IMR-90 (cell line): Measurements from ENCODE around the gene TBC1D1. TPM values are rescaled to one million over a fixed set of nuclear protein-coding genes. Genes with fewer than 3 reads are reported as not detected.

Experiments used
- ATAC-seq: fragments of 200-7000 bp; cut with Tn5 transposase; 2 replicates; pipeline ENCODE4 v1.9.1; 2020; ENCODE audit warnings: low read depth, mild to moderate bottlenecking, moderate library complexity
- BruUV-seq: library from RNA; stranded (reverse); fragments of 400-500 nt; replicated peaks from 2 replicates; lab custom pipeline; 2021; lab: Mats Ljungman, UMichigan
- CTCF ChIA-PET: fragments of 300-600 bp; formaldehyde crosslinking; extraction: SDS; loops from one replicate; lab custom pipeline; 2021; ENCODE audit warnings: antibody characterized with exemption; lab: Yijun Ruan, JAX
- POLR2A ChIA-PET: fragments of 300-600 bp; sonication (Branson Sonifier 250); formaldehyde crosslinking; loops from one replicate; lab custom pipeline; 2022; ENCODE audit warnings: antibody characterized with exemption; ENCODE audit not compliant: unreplicated experiment; lab: Charles Lee
- DNase-seq: peaks from one replicate; pipeline ENCODE4 v3.0.0; 2013
- H2AFZ ChIP-seq: replicated peaks from 2 replicates; pipeline ENCODE3; 2013; ENCODE audit warnings: low read length, mild to moderate bottlenecking; ENCODE audit not compliant: poor library complexity
- H2AK5ac ChIP-seq: 2 replicates; pipeline ENCODE4 v1.6.1; 2013; ENCODE audit warnings: low read depth, low read length, inconsistent platforms
- H2AK9ac ChIP-seq: replicated peaks from 2 replicates; pipeline ENCODE3; 2013; ENCODE audit warnings: mild to moderate bottlenecking, low read depth, low read length, moderate library complexity; ENCODE audit not compliant: poor library complexity
- H2BK120ac ChIP-seq: 2 replicates; pipeline ENCODE4 v1.6.1; 2013; ENCODE audit warnings: low read depth, low read length, inconsistent platforms
- H2BK15ac ChIP-seq: 3 replicates; pipeline ENCODE4 v1.6.1; 2013; ENCODE audit warnings: low read depth, low read length, inconsistent platforms
- H2BK20ac ChIP-seq: 2 replicates; pipeline ENCODE4 v1.6.1; 2013; ENCODE audit warnings: low read depth, mild to moderate bottlenecking, inconsistent platforms, low read length, moderate library complexity
- H2BK5ac ChIP-seq: 2 replicates; pipeline ENCODE4 v1.6.1; 2013; ENCODE audit warnings: mild to moderate bottlenecking, low read depth, low read length, inconsistent platforms; ENCODE audit not compliant: poor library complexity, severe bottlenecking
- H3K14ac ChIP-seq: replicated peaks from 2 replicates; pipeline ENCODE4 v1.6.1; 2013; ENCODE audit warnings: low read depth, low read length, inconsistent platforms
- H3K18ac ChIP-seq: 2 replicates; pipeline ENCODE4 v1.6.1; 2013; ENCODE audit warnings: low read depth, low read length, control low read depth
- H3K23ac ChIP-seq: 2 replicates; pipeline ENCODE4 v1.6.1; 2013; ENCODE audit warnings: low read depth, low read length, inconsistent platforms
- H3K27ac ChIP-seq: 2 replicates; pipeline ENCODE4 v1.5.1; 2013; ENCODE audit warnings: mild to moderate bottlenecking, control low read depth, low read length; ENCODE audit not compliant: insufficient read depth
- H3K27me3 ChIP-seq: 2 replicates; pipeline ENCODE4 v1.6.1; 2013; ENCODE audit warnings: low read length; ENCODE audit not compliant: control insufficient read depth, insufficient read depth
- H3K36me3 ChIP-seq: 2 replicates; pipeline ENCODE4 v1.6.1; 2013; ENCODE audit warnings: low read length, mixed read lengths; ENCODE audit not compliant: control insufficient read depth, insufficient read depth
- H3K4ac ChIP-seq: 2 replicates; pipeline ENCODE4 v1.6.1; 2013; ENCODE audit warnings: low read depth, low read length, inconsistent platforms
- H3K4me1 ChIP-seq: 2 replicates; pipeline ENCODE4 v1.6.1; 2013; ENCODE audit warnings: low read length, mixed read lengths; ENCODE audit not compliant: control insufficient read depth, insufficient read depth
- H3K4me2 ChIP-seq: 2 replicates; pipeline ENCODE4 v1.6.1; 2013; ENCODE audit warnings: low read depth, mild to moderate bottlenecking, control low read depth, low read length, moderate library complexity
- H3K4me3 ChIP-seq: 2 replicates; pipeline ENCODE4 v1.5.1; 2013; ENCODE audit warnings: low read depth, mild to moderate bottlenecking, control low read depth, low read length, moderate library complexity; ENCODE audit not compliant: insufficient read depth
- H3K56ac ChIP-seq: 2 replicates; pipeline ENCODE4 v1.6.1; 2013; ENCODE audit warnings: low read length, inconsistent platforms; ENCODE audit not compliant: insufficient read depth; ENCODE audit errors: extremely low read depth
- H3K79me1 ChIP-seq, 2 experiments: 2 replicates each; pipeline ENCODE4 v1.6.1; 2013; ENCODE audit warnings: low read length in 2 of 2, inconsistent platforms in 1 of 2, low read depth in 1 of 2
- H3K9ac ChIP-seq: 2 replicates; pipeline ENCODE4 v1.6.1; 2013; ENCODE audit warnings: low read depth, low read length, control low read depth
- H3K9me1 ChIP-seq: 2 replicates; pipeline ENCODE4 v1.6.1; 2013; ENCODE audit warnings: low read length, inconsistent platforms; ENCODE audit not compliant: insufficient read depth
- H3K9me3 ChIP-seq: 2 replicates; pipeline ENCODE4 v1.6.1; 2013; ENCODE audit warnings: low read length; ENCODE audit not compliant: control insufficient read depth, insufficient read depth
- H4K20me1 ChIP-seq: 2 replicates; pipeline ENCODE4 v1.6.1; 2013; ENCODE audit warnings: low read length, inconsistent platforms; ENCODE audit not compliant: insufficient read depth
- H4K5ac ChIP-seq: 2 replicates; pipeline ENCODE4 v1.6.1; 2013; ENCODE audit warnings: mild to moderate bottlenecking, low read depth, low read length, control low read depth
- H4K8ac ChIP-seq, 2 experiments: 2 replicates each; pipeline ENCODE4 v1.6.1; 2013; ENCODE audit warnings: low read depth in 2 of 2, low read length in 2 of 2, control low read depth in 1 of 2, inconsistent platforms in 1 of 2
- H4K91ac ChIP-seq: 2 replicates; pipeline ENCODE4 v1.6.1; 2013; ENCODE audit warnings: low read depth, low read length, inconsistent platforms; ENCODE audit not compliant: insufficient read depth
- CEBPB ChIP-seq: IDR thresholded peaks from 2 replicates; pipeline ENCODE4 v1.6.1; 2012; ENCODE audit warnings: low read depth, low read length, improper control_type of control experiment
- RAD21 ChIP-seq: IDR thresholded peaks from 2 replicates; pipeline ENCODE4 v1.6.1; 2012; ENCODE audit warnings: low read length, improper control_type of control experiment
- WGBS, 2 experiments: methylation state at CpG; one replicate each; pipeline versions ENCODE4 v1.1.5 to v1.1.7; 2013; ENCODE audit warnings: missing lambda C conversion rate in 2 of 2; ENCODE audit not compliant: insufficient read length in 1 of 2; ENCODE audit errors: extremely low coverage in 2 of 2; 5-methylcytosine and 5-hydroxymethylcytosine counted together
- dilution Hi-C: fragments of 300-500 bp; cut with HindIII; formaldehyde crosslinking; loops from one replicate; pipeline ENCODE4 v1.14.3; 2018; ENCODE audit warnings: low sequenced_read_pairs; ENCODE audit not compliant: unreplicated experiment
- in situ Hi-C: fragments of 300-500 bp; cut with MboI; formaldehyde crosslinking; loops from 3 replicates; pipeline ENCODE4 v1.14.3; 2019; ENCODE audit warnings: low sequenced_read_pairs, inconsistent platforms, mixed read lengths
- intact Hi-C: fragments of 100-400 bp; cut with micrococcal nuclease; formaldehyde crosslinking; loops from 2 replicates; pipeline ENCODE4 v1.10.0; 2022
- polyA plus RNA-seq, 3 experiments: library from polyadenylated mRNA; depleted of rRNA; stranded (reverse); fragments of >200 nt; gene quantifications; 2 replicates each; pipeline ENCODE4 v1.2.3, GENCODE V29; 2012; ENCODE audit warnings: low replicate concordance in 1 of 3
- total RNA-seq: library from RNA; depleted of rRNA; stranded (reverse); fragments of >200 nt; gene quantifications from 2 replicates; pipeline ENCODE4 v1.2.3, GENCODE V29; 2012

The TBC1D1 gene
- total and polyA plus RNA-seq, 2 of the 4 experiments (the other 2 are of a cell fraction): 42.4 to 104 TPM

DNA sequence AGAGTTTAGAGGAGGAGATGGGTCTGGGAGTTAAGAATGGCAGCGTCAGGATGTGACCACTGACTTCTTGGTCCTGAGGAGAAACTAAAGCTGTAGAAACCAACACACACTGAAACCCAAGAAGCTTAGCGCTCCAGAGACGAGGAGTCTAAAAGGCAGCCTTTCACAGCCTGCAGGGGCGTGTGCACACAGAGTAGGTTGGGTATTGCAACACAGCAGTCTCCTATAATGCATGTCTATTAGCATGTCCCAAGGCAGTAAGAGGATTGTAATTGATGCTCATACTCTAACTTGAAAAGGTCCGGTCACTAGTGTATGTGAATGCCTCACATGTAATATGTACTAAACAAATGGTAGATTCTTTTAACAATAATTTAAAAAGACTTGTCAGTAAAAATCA, 126.7 kb downstream of the TBC1D1 start:
- no peak overlapping the region for H3K9ac ChIP-seq
- in situ Hi-C loops: no loop called here
- no peak overlapping the region for H2AFZ ChIP-seq
- DNase-seq (no peak), ATAC-seq (no peak)
- TF ChIP-seq RAD21: no peak
- TF ChIP-seq CEBPB: peak; percentile 33; the same call in 1 of the 2 replicates
- H3K9me3 ChIP-seq: no peaks in the 10 kb centered on the region
- no peak overlapping the region for H3K18ac ChIP-seq
- no peak overlapping the region for H3K27ac ChIP-seq
- H3K27me3 ChIP-seq: no peaks in the 10 kb centered on the region
- no peak overlapping the region for H2AK5ac ChIP-seq
- H2BK20ac ChIP-seq: no peak overlapping the region
- peaks cover 3% of the 10 kb centered on the region; the same call in 1 of the 2 replicates for H3K9me1 ChIP-seq
- H2BK120ac ChIP-seq: no peak overlapping the region
- ChIA-PET CTCF (no interaction called here), POLR2A (no interaction called here)
- no peak overlapping the region for H2BK15ac ChIP-seq
- no peak overlapping the region; the same call in 1 of the 2 replicates for H3K23ac ChIP-seq
- H3K36me3 ChIP-seq: peaks cover 11% of the 10 kb centered on the region
- intact Hi-C loops: no loop called here
- no peak overlapping the region for H4K8ac ChIP-seq
- H3K4me2 ChIP-seq: no peak overlapping the region
- H3K4me3 ChIP-seq: no peak overlapping the region
- H4K91ac ChIP-seq: no peak overlapping the region
- no peak overlapping the region for H4K5ac ChIP-seq
- H3K4me1 ChIP-seq: 0 out of 2 replicates have a peak, but pooled peaks cover 1% of the 10 kb centered on the region
- no TSS peak for BruUV-seq
- no peaks in the 10 kb centered on the region; the same call in 1 of the 2 replicates for H4K20me1 ChIP-seq
- H3K79me1 ChIP-seq: peaks cover 3 to 18% of the 10 kb centered on the region in 2 experiments
- dilution Hi-C loops: no loop called here
- no peak overlapping the region for H3K4ac ChIP-seq
- H3K14ac ChIP-seq: no peak overlapping the region
- no peak overlapping the region for H2BK5ac ChIP-seq
- no CpG with 5 or more reads among the region's 5 CpGs for WGBS, 2 experiments
- H2AK9ac ChIP-seq: no peak overlapping the region
- H3K56ac ChIP-seq: no peak overlapping the region; the same call in 1 of the 2 replicates
